Heart left ventricle (tissue), 13 donors: ENCODE measurements around the gene RNU11.

Experiments
- POLR2A ChIP-seq, 2 donors: fragments of 450-650 bp; IDR thresholded peaks; one replicate each; pipeline ENCODE4 v1.6.1; 2017; ENCODE audit warnings: antibody characterized with exemption in 2 of 2, mild to moderate bottlenecking in 2 of 2, moderate library complexity in 2 of 2
- TF ChIP-seq, protein P1 (sequence below), 12 donors: fragments of 200-600 bp; sonication (generic) in 4 of 12; IDR thresholded peaks; one replicate each; pipeline versions ENCODE4 v1.5.0 to v1.8.0; 2018 to 2022; ENCODE audit warnings: antibody characterized with exemption in 12 of 12, mild to moderate bottlenecking in 5 of 12
- donor health status: ischemic (EF 13 %, LVEDD 7.1; RV severe dilation, severe dysfunction).
- donor health status: DM: no; HTN: yes; CAD: no.
- donor health status: DM: no; HTN: no; CAD: no.
- donor health status: ischemic (EF 25% LVEDD 6.9; RV normal size, moderate dysfunction).
- donor health status: ischemic (EF 25% LVEDD 5.7; RV mildly dilated, moderate dysfunction).
- donor health status: ischemic (EF 35%, LVEDD 5.7; RV mildly dilated, moderate dysfunction).
- donor health status: nonischemic (EF 11% LVEDD 7.7; RV severe dilation, severe dysfunction).
- donor health status: DM: yes; HTN: yes; CAD: no.
- donor health status: PGD.
- donor health status: ischemic (EF 29% LVEDD 5.4; RV normal size, mild dysfunction).
- donor health status: nonischemic (EF 23%, LVEDD 6.1; RV moderate dilation, normal function).

DNA sequence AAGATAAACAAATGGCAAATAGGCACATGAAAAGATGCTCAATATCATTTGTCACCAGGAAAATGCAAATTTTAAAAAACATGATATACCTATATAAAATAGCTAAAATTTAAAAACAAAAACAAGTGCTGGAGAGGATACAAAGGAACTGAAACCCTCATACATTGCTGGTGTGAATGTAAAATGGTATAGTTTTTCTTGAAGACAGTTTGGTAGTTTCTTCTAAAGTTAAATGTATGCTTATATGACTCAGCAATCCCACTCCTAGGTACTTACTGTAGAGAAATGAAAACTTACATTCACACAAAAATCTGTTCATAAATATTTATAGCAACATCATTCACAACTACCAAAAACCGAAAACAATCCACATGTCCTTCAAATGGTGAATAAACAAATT lies 16.7 kb upstream of the RNU11 start:
- no peak for TF ChIP-seq POLR2A (IDR thresholded peaks at IDR 0.05)
- TF ChIP-seq, protein P1, sequence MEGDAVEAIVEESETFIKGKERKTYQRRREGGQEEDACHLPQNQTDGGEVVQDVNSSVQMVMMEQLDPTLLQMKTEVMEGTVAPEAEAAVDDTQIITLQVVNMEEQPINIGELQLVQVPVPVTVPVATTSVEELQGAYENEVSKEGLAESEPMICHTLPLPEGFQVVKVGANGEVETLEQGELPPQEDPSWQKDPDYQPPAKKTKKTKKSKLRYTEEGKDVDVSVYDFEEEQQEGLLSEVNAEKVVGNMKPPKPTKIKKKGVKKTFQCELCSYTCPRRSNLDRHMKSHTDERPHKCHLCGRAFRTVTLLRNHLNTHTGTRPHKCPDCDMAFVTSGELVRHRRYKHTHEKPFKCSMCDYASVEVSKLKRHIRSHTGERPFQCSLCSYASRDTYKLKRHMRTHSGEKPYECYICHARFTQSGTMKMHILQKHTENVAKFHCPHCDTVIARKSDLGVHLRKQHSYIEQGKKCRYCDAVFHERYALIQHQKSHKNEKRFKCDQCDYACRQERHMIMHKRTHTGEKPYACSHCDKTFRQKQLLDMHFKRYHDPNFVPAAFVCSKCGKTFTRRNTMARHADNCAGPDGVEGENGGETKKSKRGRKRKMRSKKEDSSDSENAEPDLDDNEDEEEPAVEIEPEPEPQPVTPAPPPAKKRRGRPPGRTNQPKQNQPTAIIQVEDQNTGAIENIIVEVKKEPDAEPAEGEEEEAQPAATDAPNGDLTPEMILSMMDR (IDR thresholded peaks at IDR 0.05) = no peak
